DOHH2 (cell line): ENCODE measurements around the gene PLXNA3.

Experiments used
- H3F3A ChIP-seq: fragments of 200-600 bp; sonication (generic), shearing (Covaris generic); 2 replicates; pipeline ENCODE4 v1.6.0; 2016; ENCODE audit warnings: antibody characterized with exemption, mild to moderate bottlenecking; ENCODE audit not compliant: control insufficient read depth, insufficient read depth
- H3K27ac ChIP-seq: fragments of 200-600 bp; sonication (generic); 2 replicates; pipeline ENCODE4 v1.5.1; 2014; ENCODE audit warnings: low read depth, mild to moderate bottlenecking, low read length, moderate library complexity
- H3K27me3 ChIP-seq: fragments of 200-600 bp; sonication (generic); 2 replicates; pipeline ENCODE4 v1.6.1; 2014; ENCODE audit warnings: mild to moderate bottlenecking, low read length, mixed read lengths; ENCODE audit not compliant: control insufficient read depth
- H3K36me3 ChIP-seq: fragments of 200-600 bp; sonication (generic); 2 replicates; pipeline ENCODE4 v1.6.1; 2014; ENCODE audit warnings: mild to moderate bottlenecking, low read length, moderate library complexity, mixed read lengths; ENCODE audit not compliant: control insufficient read depth
- H3K4me1 ChIP-seq: fragments of 200-600 bp; sonication (generic); 2 replicates; pipeline ENCODE4 v1.6.1; 2014; ENCODE audit warnings: mild to moderate bottlenecking, low read length, mixed read lengths; ENCODE audit not compliant: control insufficient read depth
- H3K4me2 ChIP-seq: fragments of 200-600 bp; sonication (generic); 2 replicates; pipeline ENCODE4 v1.6.0; 2014; ENCODE audit warnings: mild to moderate bottlenecking, low read length, moderate library complexity
- H3K4me3 ChIP-seq: fragments of 200-600 bp; sonication (generic); 2 replicates; pipeline ENCODE4 v1.5.1; 2014; ENCODE audit warnings: mild to moderate bottlenecking, low read length, mixed read lengths
- H3K79me2 ChIP-seq: fragments of 200-600 bp; sonication (generic); 2 replicates; pipeline ENCODE4 v1.6.1; 2014; ENCODE audit warnings: mild to moderate bottlenecking, low read length, mixed read lengths; ENCODE audit not compliant: control insufficient read depth
- H3K9me2 ChIP-seq: fragments of 200-600 bp; sonication (generic); replicated peaks from 2 replicates; pipeline ENCODE4 v1.6.1; 2014; ENCODE audit warnings: mild to moderate bottlenecking, low read length, mixed read lengths; ENCODE audit not compliant: control insufficient read depth
- H3K9me3 ChIP-seq: fragments of 200-600 bp; sonication (generic); 2 replicates; pipeline ENCODE4 v1.6.1; 2014; ENCODE audit warnings: antibody characterized with exemption, low read length, mixed read lengths; ENCODE audit not compliant: control insufficient read depth, insufficient read depth
- H4K20me1 ChIP-seq: fragments of 200-600 bp; sonication (generic); 2 replicates; pipeline ENCODE4 v1.6.0; 2014; ENCODE audit warnings: low read depth, mild to moderate bottlenecking, antibody characterized with exemption, low read length, moderate library complexity; ENCODE audit not compliant: control insufficient read depth, insufficient read depth
- CTCF ChIP-seq: fragments of 200-600 bp; sonication (generic); IDR thresholded peaks from one replicate; pipeline ENCODE4 v1.5.1; 2014; ENCODE audit warnings: antibody characterized with exemption, mild to moderate bottlenecking, low read depth, low read length; ENCODE audit not compliant: poor library complexity, severe bottlenecking
- EZH2phosphoT487 ChIP-seq: fragments of 200-600 bp; sonication (generic); IDR thresholded peaks from 2 replicates; pipeline ENCODE4 v1.6.1; 2017; ENCODE audit warnings: borderline replicate concordance, mild to moderate bottlenecking, antibody characterized with exemption, low read length, moderate library complexity, mixed read lengths

The PLXNA3 gene

DNA sequence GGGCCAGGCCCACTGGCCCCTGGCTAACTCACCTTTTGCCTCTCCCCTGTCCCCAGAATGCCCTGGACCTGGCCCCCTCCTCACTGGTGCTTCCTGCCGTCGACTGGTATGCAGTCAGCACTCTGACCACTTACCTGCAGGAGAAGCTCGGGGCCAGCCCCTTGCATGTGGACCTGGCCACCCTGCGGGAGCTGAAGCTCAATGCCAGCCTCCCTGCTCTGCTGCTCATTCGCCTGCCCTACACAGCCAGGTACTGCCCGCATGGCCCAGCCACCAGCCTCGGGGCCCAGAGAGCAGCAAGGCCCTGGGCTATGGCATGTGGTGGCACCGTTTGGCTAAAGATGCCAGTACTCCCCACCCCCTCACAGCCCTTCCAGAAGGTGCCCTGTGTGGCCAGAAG is 25.9 kb upstream of the PLXNA3 start:
- no peak overlapping the region for H3K27ac ChIP-seq
- H3K9me2 ChIP-seq = no peaks in the 10 kb centered on the region
- no peaks in the 10 kb centered on the region for H3F3A ChIP-seq
- peaks cover 20% of the 10 kb centered on the region for H3K4me1 ChIP-seq
- H3K36me3 ChIP-seq = no peaks in the 10 kb centered on the region; the same call in 1 of the 2 replicates
- H3K4me3 ChIP-seq = no peak overlapping the region
- H4K20me1 ChIP-seq = no peaks in the 10 kb centered on the region
- H3K79me2 ChIP-seq = peaks cover 27% of the 10 kb centered on the region
- H3K9me3 ChIP-seq = no peaks in the 10 kb centered on the region
- TF ChIP-seq EZH2phosphoT487 (no peak), CTCF (no peak)
- no peak overlapping the region for H3K4me2 ChIP-seq
- H3K27me3 ChIP-seq = no peaks in the 10 kb centered on the region

DNA sequence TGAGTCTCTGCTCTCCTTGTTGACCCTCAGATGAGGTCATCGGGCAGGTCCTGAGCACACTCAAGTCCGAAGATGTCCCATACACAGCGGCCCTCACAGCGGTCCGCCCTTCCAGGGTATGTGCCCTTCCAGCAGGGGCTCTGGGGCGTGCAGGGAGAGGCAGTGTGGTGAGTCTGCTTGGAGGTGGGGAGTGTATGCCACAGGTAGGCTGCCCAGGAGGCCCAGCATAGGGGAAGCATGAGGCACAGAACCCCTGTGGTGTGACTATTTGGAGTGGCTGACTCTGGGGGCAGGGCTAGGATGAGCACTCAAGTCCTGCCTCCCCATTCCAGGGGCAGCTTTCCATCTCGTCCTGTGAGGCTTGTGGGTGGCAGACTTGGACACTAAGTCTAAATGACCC is 24.5 kb upstream of the PLXNA3 start:
- H3K9me2 ChIP-seq = no peaks in the 10 kb centered on the region
- no peak for TF ChIP-seq EZH2phosphoT487
- TF ChIP-seq CTCF = no peak
- H3K36me3 ChIP-seq = no peaks in the 10 kb centered on the region; the same call in 1 of the 2 replicates
- H3K27me3 ChIP-seq = no peaks in the 10 kb centered on the region
- no peak overlapping the region for H3K4me3 ChIP-seq
- peaks cover 20% of the 10 kb centered on the region for H3K4me1 ChIP-seq
- H3F3A ChIP-seq = no peaks in the 10 kb centered on the region
- no peaks in the 10 kb centered on the region for H4K20me1 ChIP-seq
- H3K79me2 ChIP-seq = peaks cover 36% of the 10 kb centered on the region
- H3K9me3 ChIP-seq = no peaks in the 10 kb centered on the region
- no peak overlapping the region for H3K4me2 ChIP-seq
- no peak overlapping the region for H3K27ac ChIP-seq

GRCh38 chrX:154434394-154435168 is 23.5 kb upstream of the PLXNA3 start:
- Histone ChIP-seq H3K4me2 (no peak overlapping the region), H3F3A (no peaks in the 10 kb centered on the region), H3K4me1 (peaks cover 15% of the 10 kb centered on the region), H3K9me3 (no peaks in the 10 kb centered on the region), H3K4me3 (no peak overlapping the region), H3K9me2 (no peaks in the 10 kb centered on the region), H4K20me1 (no peaks in the 10 kb centered on the region), H3K79me2 (peaks cover 32% of the 10 kb centered on the region), H3K27me3 (no peaks in the 10 kb centered on the region), H3K27ac (no peak overlapping the region), H3K36me3 (peaks cover 4% of the 10 kb centered on the region; the same call in 1 of the 2 replicates)
- no peak for TF ChIP-seq CTCF
- no peak for TF ChIP-seq EZH2phosphoT487
